GM18870 (cell line): Measurements from ENCODE around the gene PHOX2A.
"Not testable (repeated sequence)": the region's sequence is repeated elsewhere in the genome, so short reads cannot be mapped to it uniquely, and the experiment has no call there.

ENCODE experiments used
- ATAC-seq: cut with Tn5 transposase; IDR thresholded peaks from one replicate; pipeline ENCODE4 v1.9.1; 2021; ENCODE audit warnings: moderate library complexity; ENCODE audit not compliant: unreplicated experiment

Gene PHOX2A

DNA sequence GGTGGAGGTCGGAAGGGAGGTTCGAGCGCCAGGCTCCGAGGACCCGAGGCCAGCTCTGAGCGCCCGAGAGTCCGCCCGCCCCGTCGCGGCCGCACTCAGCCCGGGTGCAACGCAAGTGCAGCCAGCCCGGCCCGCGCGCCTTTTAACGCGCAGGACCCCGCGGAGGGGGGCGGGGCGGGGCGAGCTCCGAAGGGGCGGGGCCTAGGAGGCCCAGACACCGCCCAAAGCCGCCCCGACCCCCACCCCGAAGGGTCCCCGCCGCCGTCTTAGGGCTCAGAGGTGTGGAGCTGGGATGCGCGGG, at the start of gene PHOX2A:
TSS of gene PHOX2A (minus strand) at position 117 of the 301 bp plus-strand sequence. CDS start 172 bp downstream, outside the sequence.
- ATAC-seq, result no peak

DNA sequence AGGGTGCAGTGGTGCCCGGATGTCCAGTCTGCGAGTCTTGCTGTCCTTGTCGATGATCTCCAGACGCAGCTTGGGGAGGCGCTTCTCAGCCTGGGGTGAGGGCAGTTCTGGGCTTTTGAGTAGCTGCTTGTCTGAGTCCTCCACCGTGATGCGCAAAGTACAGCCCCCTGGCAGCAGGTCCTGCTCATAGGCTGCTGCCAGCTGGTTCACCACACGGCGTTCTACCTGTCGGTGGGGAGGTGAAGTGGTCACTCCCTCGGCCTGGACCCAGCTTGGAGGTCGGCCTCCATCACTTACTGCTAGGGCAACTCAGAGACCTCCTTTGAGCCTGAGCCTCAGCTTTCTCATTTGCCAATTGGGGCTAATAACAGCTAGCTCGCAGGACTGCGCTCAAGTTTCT, 49.4 kb upstream of the PHOX2A start:
- no peak for ATAC-seq

DNA sequence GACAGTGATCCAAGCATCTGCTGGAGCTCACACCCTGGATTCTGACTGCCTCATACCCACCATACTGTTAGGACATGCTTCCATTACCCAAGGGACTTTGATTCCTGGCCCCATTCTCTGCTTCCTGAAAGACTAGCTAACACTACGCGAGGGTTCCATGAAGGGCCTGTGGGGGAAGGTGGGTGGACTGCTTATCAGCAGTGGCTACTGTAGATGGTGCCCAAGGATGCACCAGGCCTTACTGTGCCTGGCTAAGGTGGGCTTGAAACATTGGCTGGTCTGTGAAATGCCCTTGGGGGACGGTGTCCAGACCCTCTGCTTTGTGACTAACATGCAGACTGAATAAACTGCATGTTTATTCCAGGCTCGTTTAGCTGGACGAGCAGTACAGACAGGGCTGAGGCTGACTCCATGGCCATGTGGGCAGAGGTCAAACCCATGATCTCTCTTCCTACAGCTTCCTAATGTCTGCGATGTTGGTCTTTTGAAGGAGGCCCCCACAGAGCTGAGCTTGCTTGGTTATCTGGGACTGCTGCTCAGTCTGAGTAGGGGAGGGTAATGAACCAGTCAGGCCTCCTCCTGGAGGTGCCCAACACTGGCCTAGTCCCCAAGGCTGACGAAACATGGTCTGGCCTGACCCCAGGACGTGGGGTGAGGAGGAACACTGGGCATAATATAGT, 48.3 kb upstream of the PHOX2A start:
- ATAC-seq, result no peak

DNA sequence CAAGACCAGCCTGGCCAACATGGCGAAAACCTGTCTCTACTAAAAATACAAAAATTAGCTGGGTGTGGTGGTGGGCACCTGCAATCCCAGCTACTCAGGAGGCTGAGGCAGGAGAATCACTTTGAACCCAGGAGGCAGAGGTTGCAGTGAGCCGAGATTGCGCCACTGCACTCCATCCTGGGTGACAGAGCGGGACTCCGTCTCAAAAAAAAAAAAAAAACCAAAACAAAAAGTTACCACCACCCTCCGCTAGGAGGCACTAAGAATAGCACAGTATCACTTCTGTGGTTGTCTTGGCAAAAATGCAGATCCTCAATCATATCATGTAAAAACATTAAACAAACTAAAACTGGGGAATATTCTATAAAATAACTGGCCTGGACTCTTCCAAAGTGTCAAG, 46.8 kb upstream of the PHOX2A start:
- not testable (repeated sequence) for ATAC-seq

DNA sequence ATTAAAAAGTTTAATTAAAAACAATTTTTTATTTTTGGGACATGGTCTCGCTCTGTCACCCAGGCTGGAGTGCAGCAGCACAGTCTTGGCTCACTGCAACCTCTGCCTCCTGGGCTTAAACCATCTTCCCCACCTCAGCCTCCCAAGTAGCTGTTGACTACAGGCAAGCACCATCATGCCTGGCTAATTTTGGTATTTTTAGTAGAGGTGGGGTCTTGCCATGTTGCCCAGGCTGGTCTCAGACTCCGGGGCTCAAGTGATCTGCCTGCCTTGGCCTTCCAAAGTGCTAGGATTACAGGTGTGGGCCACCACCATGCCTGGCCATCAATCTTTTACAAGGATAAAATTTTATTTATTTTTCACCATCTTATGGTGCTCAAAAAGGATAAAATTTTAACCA, 43.3 kb upstream of the PHOX2A start:
- no peak for ATAC-seq

DNA sequence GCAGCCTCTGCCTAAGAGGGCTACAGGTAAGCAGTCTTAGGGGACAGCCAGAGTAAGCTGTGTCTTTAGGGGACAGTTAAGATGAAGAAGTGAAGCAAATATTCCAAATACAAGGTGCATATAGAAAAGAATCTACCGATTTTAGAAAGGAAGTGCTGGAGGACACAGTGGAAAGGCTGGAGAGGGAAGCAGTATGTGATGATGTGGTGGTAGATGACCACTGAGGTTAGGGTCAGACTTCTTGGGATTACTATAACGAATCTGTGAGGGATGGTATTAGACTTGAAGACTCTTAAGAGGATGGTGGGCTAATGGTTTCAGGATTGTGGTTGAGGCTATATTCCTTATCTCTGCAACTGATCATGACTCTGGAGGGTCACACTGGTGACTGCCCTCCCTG, 40.0 kb upstream of the PHOX2A start:
- no peak for ATAC-seq

DNA sequence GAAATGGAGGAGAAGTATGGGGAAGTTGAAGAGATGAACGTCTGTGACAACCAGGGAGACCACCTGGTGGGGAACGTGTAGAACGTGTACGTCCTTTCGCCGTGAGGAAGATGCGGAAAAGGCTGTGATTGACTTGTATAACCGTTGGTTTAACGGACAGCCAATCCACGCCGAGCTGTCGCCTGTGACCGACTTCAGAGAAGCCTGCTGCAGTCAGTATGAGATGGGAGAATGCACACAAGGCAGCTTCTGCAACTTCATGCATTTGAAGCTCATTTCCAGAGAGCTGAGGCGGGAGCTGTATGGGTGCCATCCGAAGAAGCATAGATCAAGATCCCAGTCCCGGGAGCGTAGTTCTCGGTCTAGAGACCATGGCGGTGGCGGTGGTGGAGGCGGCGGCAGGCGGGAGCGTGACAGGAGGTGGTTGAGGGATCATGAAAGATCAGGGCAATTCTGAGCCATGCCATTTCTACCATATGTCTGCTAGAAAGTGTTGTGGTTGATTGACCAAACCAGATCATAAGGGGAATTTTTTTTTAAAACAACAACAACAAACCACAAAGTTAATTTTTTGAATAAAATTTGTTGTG, 36.8 kb upstream of the PHOX2A start:
- ATAC-seq, result no peak

DNA sequence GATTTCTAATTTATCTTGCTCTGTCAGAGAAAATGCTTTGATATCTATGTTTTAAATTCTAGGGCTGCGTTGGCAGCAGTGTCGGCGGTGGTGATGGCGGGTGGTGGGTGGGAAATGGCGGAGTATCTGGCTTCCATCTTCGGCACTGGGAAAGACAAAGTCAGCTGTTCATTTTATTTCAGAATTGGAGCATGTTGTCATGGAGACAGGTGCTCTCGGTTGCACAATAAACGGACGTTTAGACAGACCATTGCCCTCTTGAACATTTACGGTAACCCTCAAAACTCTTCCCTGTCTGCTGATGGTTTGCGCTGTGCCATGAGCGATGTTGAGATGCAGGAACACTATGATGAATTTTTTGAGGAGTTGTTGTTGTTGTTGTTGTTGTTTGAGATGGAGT, 36.1 kb upstream of the PHOX2A start:
- no peak for ATAC-seq

DNA sequence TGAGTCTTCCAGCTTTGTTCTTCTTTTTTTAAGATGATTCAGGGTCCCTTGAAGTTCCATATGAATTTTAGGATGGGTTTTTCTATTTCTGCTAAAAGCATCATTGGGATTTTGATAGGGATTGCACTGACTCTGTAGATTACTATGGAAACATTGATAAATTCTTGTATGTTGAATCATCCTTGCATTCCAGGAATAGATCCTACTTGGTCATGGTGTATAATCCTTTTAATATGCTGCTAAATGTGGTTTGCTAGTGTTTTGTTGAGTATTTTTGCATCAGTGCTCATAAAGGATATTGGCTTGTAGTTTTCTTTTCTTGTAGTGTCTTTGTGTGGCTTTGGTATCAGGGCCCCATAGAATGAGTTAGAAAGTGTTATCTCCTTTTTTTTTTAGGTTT, 34.9 kb upstream of the PHOX2A start:
- no peak for ATAC-seq

DNA sequence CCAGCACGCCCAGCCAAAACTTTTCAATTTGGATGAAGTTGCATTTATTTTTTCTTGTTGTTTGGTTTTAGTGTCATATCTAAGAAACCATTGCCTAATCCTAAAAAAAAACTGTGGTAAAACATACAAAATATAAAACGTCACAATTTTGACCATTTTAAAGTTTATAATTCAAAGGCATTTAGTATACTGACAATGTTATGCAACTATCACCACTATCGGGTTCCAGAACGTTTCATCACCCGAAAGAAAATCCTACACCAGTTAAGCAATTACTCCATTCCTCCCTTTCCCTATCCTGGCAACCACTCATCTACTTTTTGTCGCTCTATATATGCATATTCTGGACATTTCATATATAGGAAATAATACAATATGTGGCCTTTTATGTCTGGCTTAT, 30.5 kb upstream of the PHOX2A start:
- no peak for ATAC-seq

DNA sequence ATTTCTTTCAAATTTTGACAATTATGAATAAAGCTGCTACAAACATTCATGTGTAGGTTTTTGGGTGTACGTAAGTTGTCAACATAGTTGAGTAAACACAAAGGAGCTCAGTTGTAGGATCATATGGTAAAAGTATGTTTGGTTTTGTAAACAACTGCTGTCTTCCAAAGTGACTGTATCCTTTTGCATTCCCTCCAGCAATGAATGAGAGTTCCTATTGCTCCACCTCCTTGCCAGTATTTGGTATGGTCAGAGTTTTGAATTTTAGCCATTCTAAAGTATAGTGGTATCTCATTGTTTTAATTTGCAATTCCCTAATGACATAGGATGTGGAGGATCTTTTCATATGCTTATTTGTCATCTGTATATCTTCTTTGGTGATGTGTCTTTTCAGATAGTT, 28.0 kb upstream of the PHOX2A start:
- ATAC-seq, result no peak

DNA sequence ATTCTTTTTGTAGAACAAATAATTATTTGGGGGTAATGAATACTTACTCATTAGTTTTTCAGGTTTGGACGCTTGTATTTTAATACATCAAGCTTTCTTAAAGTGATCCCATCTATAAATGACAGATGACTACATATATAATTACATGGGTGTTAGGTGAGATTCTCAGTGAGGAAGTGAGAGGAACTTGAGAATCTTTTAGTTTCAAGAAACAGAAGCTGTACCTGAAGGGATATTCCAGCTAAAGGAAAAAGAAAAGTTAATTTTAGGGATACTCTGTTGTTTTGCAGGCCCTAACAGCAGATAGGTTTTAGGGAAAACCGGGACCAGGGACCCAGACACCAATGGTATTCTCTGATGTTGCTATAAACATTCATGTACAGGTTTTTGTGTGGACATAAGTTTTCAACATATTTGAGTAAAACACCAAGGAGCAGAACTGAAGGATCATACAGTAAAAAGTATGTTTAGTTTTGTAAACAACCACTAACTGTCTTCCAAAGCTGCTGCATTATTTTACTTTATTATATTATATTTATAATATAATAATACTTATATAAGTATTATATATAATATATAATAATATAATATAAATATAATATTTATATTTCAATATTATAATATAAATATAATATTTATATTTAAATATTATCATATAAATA, 24.1 kb upstream of the PHOX2A start:
- ATAC-seq, result no peak

DNA sequence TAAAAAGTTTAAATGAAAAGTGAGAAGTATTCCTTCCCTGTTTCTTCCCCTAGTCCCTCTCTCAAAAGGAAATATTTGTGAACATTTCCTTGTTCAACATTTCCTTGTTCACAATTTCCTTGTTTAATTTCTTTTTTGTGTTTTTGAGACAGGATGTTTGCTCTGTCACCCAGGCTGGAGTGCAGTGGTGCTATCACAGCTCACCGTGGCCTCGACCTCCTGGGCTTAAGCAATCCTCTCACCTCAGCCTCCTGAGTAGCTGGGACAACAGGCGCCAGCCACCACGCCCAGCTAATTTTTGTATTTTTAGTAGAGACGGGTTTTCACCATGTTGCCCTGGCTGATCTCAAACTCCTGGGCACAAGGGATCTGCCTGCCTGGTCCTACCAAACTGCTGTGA, 23.0 kb upstream of the PHOX2A start:
- not testable (repeated sequence) for ATAC-seq

DNA sequence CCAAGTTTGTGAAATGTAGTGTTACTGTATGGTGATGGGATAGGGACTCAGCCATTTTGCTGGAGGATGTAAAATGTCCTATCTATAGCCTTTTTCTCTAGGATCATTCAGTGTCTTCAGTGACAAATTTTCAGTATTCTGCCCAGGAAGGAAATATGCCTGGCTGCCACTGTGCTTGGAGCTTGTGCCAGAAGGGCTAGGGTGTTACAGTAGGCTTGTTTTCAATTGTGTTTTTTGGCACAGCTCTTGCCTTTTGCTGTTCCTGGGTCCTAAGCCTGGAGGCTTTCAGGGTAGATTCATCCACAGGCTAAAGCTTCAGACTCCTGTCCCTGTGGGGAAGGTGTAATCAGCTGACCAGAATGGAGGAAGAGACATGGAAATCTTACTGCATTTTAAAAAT, 22.0 kb upstream of the PHOX2A start:
- no peak for ATAC-seq

DNA sequence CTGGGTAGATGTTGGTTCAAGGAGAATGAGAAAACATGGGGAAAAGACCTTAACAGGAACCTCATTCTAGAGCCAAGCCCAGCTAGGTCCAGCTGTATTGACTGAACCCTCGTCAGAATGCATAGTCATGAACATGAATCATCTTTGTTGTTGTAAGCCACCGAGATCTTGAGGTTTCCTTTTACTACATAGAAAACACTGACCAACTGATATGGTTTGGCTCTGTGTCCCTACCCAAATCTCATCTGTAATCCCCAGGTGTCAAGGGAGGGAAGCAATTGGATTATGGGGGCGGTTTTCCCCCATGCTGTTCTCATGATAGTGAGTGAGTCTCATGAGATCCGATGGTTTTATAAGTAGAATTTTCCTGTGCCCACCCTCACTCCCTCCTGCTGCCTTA, 19.4 kb upstream of the PHOX2A start:
- no peak for ATAC-seq

DNA sequence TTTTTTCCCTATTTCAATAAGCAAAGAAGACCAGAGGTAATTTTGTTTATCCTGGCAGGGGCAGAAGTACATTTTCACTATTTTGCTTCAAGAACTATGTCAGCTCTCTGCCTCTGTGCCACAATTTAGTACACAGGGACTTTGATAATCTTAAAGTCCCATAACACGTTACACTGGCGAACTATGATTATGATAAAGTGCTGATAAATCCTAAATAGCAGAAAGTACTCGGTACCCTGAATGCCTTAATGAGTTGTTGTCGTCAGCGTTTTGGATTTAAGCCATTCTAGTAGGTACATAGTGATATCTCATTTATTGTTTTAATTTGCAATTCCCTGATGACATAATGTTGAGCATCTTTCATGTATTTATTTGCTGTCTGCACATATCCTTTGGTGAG, 16.6 kb upstream of the PHOX2A start:
- no peak for ATAC-seq

DNA sequence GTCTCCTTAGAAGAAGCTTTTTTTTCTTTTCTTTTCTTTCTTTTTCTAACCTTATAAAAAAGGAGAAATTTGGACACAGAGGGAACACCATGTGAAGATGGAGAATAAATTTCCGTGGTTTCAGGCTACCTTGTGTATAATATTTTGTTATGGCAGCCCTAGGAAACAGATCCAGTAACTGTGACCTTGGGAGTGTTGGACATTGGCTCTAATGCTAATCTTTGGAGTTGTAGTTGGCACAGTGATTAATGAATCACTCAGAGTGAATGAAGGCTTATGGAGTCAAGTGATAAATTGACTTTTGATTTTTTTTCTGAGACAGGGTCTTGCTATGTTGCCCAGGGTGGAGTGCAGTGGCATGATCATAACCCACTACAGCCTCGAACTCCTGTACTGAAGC, 15.5 kb upstream of the PHOX2A start:
- no peak for ATAC-seq

DNA sequence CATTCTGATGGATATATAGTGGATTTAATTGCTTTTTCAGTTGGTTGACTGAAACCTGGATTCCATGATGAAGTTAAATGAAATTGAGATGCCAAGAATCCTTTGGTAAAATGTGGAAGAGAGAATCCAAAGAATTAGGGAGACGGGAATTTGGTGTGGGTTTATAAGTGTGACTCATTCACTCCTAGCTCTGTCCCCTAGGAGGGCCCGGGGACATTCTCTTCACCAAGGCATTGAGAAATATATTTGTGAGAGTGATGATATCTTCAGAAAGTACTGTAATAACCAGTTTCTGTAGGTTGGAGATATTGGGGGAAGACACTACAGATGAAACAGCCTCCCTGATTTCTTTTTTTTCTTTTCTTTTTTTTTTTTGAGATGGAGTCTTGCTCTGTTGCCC, 13.6 kb upstream of the PHOX2A start:
- no peak for ATAC-seq

DNA sequence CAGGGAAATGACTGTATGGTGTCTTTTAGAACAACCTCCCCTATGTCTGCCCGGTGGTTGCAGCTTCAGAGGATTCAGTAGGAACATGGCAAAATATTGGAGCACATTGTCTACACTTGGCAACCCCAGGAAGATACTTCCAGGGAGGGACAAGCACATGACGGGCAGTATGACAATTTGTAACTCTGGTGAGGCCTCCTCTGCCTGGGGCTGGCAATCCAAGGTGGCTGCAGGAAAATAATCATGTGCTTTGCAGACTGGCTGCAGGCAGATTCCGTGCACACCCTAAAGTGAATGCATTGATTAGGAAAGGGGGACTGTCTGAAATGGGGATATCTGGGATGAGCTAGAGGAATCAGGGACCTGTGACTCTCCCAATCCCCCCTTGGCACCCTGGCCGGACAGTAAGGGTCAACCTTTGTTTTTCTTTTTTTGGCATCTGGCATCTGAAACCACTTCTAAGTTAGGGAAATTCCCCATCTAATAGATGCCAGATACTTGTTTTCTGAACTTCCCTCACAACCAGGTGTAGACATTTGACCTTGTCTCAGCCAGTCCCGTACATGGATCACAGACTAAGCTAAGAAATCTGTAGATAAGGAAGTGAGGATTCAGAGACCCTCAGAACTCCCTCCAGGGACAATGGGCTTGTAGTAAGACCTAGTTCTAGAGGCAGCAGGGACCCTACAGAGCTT, 10.5 kb upstream of the PHOX2A start:
- ATAC-seq, result no peak

DNA sequence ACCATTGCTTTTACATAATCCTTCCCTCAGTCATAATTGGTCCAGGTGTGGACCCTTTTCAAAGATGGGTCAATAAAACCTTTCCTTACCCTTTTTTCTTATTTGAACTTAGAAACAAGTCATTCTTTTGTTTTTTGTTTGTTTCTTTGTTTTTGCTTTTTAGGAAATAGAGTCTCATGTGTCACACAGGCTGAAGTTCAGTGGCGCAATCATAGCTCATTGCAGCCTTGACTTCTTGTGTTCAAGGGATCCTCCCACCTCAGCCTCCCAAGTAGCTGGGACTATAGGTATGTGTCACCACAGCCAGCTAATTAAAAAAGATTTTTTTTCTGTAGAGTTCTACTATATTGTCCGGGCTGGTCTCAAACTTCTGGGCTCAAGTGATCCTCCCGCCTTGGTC, 9.4 kb upstream of the PHOX2A start:
- no peak for ATAC-seq

DNA sequence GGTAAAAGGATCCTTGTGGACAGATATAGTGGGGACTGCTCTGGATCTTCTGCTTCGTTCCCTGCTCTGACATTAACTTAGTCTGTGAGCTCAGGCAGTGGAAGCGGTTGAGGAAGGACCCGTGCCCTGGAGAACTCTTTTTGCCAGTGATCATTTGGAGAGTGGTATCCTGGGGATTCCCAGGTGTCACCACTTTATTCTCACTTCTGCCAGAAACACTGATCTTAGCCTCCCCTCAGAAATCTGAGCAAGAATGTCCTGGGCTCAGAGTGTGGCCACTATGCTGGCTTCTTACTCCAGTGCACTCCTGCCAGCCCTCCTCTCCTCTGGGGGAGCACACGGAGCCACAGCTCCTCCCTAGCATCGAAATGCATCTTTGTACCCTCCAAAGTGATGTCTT, 7.6 kb upstream of the PHOX2A start:
- ATAC-seq, result no peak
